ENCODE data around the gene CELF1.

Gene CELF1

GRCh38 chr11:47504910-47505309, 48.0 kb downstream of the CELF1 start:
- H3K27me3 Mint-ChIP-seq = no peaks in the 10 kb centered on the region
- H3K4me3 Mint-ChIP-seq = no peak overlapping the region
- ATAC-seq (replicated peaks) (no peak), DNase-seq (no peak)
- peaks cover 22 to 43% of the 10 kb centered on the region in 2 donors for H3K36me3 Mint-ChIP-seq
- H3K27ac Mint-ChIP-seq = peak overlapping the region; percentile 56
- H3K4me1 Mint-ChIP-seq = peaks cover 40 to 90% of the 10 kb centered on the region in 2 donors
- no peaks in the 10 kb centered on the region for H3K9me3 Mint-ChIP-seq

GRCh38 chr11:47503227-47503626, 49.7 kb downstream of the CELF1 start:
- H3K4me3 Mint-ChIP-seq = no peak overlapping the region
- ATAC-seq (replicated peaks) = no peak
- no peaks in the 10 kb centered on the region for H3K9me3 Mint-ChIP-seq
- H3K36me3 Mint-ChIP-seq = peaks cover 23 to 39% of the 10 kb centered on the region in 2 donors
- peaks cover 42 to 84% of the 10 kb centered on the region in 2 donors for H3K4me1 Mint-ChIP-seq
- H3K27me3 Mint-ChIP-seq = no peaks in the 10 kb centered on the region
- DNase-seq = no peak
- H3K27ac Mint-ChIP-seq = no peak overlapping the region

- H3K4me1 Mint-ChIP-seq = peaks cover 42 to 79% of the 10 kb centered on the region in 2 donors
- no peaks in the 10 kb centered on the region for H3K9me3 Mint-ChIP-seq
- DNase-seq (no peak), ATAC-seq (replicated peaks) (no peak)
- H3K27me3 Mint-ChIP-seq = no peaks in the 10 kb centered on the region
- H3K36me3 Mint-ChIP-seq = peaks cover 26 to 42% of the 10 kb centered on the region in 2 donors
- H3K27ac Mint-ChIP-seq = peak overlapping the region; percentile 11
- H3K4me3 Mint-ChIP-seq = no peak overlapping the region
These were observed 50.2 kb downstream of the CELF1 start for GRCh38 chr11:47502767-47503166.

- Mint-ChIP-seq H3K36me3 (peaks cover 21 to 38% of the 10 kb centered on the region in 2 donors), H3K27me3 (no peaks in the 10 kb centered on the region), H3K27ac (peak overlapping the region; percentile 68), H3K4me1 (peaks cover 31 to 63% of the 10 kb centered on the region in 2 donors), H3K4me3 (no peak overlapping the region), H3K9me3 (no peaks in the 10 kb centered on the region)
- DNase-seq = no peak
- no peak for ATAC-seq (replicated peaks)
These were observed 51.8 kb downstream of the CELF1 start for GRCh38 chr11:47501101-47501500.

- H3K4me1 Mint-ChIP-seq = peaks cover 30 to 56% of the 10 kb centered on the region in 2 donors
- peak overlapping the region; percentile 68 for H3K27ac Mint-ChIP-seq
- ATAC-seq (replicated peaks) = peak; percentile 57 to 65
- peaks cover 19 to 37% of the 10 kb centered on the region in 2 donors for H3K36me3 Mint-ChIP-seq
- no peak for DNase-seq
- H3K4me3 Mint-ChIP-seq = peak overlapping the region in 1 of 2 donors; percentile 43
- no peaks in the 10 kb centered on the region for H3K27me3 Mint-ChIP-seq
- H3K9me3 Mint-ChIP-seq = no peaks in the 10 kb centered on the region
These were observed 52.8 kb downstream of the CELF1 start for GRCh38 chr11:47500121-47500520.

- H3K4me1 Mint-ChIP-seq = peaks cover 28 to 51% of the 10 kb centered on the region in 2 donors
These were observed 53.3 kb downstream of the CELF1 start for GRCh38 chr11:47499614-47500013.

GRCh38 chr11:47499161-47499560, 53.8 kb downstream of the CELF1 start:
- H3K27me3 Mint-ChIP-seq = no peaks in the 10 kb centered on the region
- peak overlapping the region; percentile 29 to 64 for H3K4me3 Mint-ChIP-seq
- peaks cover 17 to 36% of the 10 kb centered on the region in 2 donors for H3K36me3 Mint-ChIP-seq
- no peaks in the 10 kb centered on the region for H3K9me3 Mint-ChIP-seq
- peak in 1 of 2 donors; percentile 33 for ATAC-seq (replicated peaks)
- peaks cover 28 to 47% of the 10 kb centered on the region in 2 donors for H3K4me1 Mint-ChIP-seq
- DNase-seq = no peak
- peak overlapping the region; percentile 91 for H3K27ac Mint-ChIP-seq

More at GRCh38 chr11:47499614-47500013, 53.3 kb downstream of the CELF1 start:
- Mint-ChIP-seq H3K4me3 (peak overlapping the region; percentile 29 to 64), H3K9me3 (no peaks in the 10 kb centered on the region), H3K27me3 (no peaks in the 10 kb centered on the region), H3K36me3 (peaks cover 17 to 33% of the 10 kb centered on the region in 2 donors), H3K27ac (peak overlapping the region; percentile 91)
- DNase-seq = no peak
- ATAC-seq (replicated peaks) = peak; percentile 82 to 83

- H3K27ac Mint-ChIP-seq = no peak overlapping the region
These were observed 54.3 kb downstream of the CELF1 start for GRCh38 chr11:47498584-47499152.

GRCh38 chr11:47498149-47498548, 54.8 kb downstream of the CELF1 start:
- Mint-ChIP-seq H3K27me3 (no peaks in the 10 kb centered on the region), H3K36me3 (peaks cover 13 to 37% of the 10 kb centered on the region in 2 donors), H3K27ac (no peak overlapping the region), H3K9me3 (no peaks in the 10 kb centered on the region), H3K4me1 (peaks cover 27 to 36% of the 10 kb centered on the region in 2 donors), H3K4me3 (peak overlapping the region in 1 of 2 donors; percentile 19)
- ATAC-seq (replicated peaks) (no peak), DNase-seq (no peak)

More at GRCh38 chr11:47498584-47499152, 54.3 kb downstream of the CELF1 start:
- no peaks in the 10 kb centered on the region for H3K27me3 Mint-ChIP-seq
- no peak for DNase-seq
- no peak for ATAC-seq (replicated peaks)
- H3K4me3 Mint-ChIP-seq = peak overlapping the region in 1 of 2 donors; percentile 64
- H3K4me1 Mint-ChIP-seq = peaks cover 28 to 42% of the 10 kb centered on the region in 2 donors
- peaks cover 13 to 36% of the 10 kb centered on the region in 2 donors for H3K36me3 Mint-ChIP-seq
- H3K9me3 Mint-ChIP-seq = no peaks in the 10 kb centered on the region

- ATAC-seq (replicated peaks) (no peak), DNase-seq (no peak)
- no peaks in the 10 kb centered on the region for H3K9me3 Mint-ChIP-seq
- H3K27me3 Mint-ChIP-seq = no peaks in the 10 kb centered on the region
- H3K27ac Mint-ChIP-seq = no peak overlapping the region
- peaks cover 9 to 32% of the 10 kb centered on the region in 2 donors for H3K36me3 Mint-ChIP-seq
- H3K4me1 Mint-ChIP-seq = peaks cover 23 to 24% of the 10 kb centered on the region in 2 donors
- no peak overlapping the region for H3K4me3 Mint-ChIP-seq
These were observed 56.1 kb downstream of the CELF1 start for GRCh38 chr11:47496808-47497207.

GRCh38 chr11:47495856-47496217, 57.1 kb downstream of the CELF1 start:
- H3K27me3 Mint-ChIP-seq = no peaks in the 10 kb centered on the region
- peaks cover 9 to 35% of the 10 kb centered on the region in 2 donors for H3K36me3 Mint-ChIP-seq
- no peak overlapping the region for H3K4me3 Mint-ChIP-seq
- no peak for ATAC-seq (replicated peaks)
- H3K27ac Mint-ChIP-seq = no peak overlapping the region
- no peak for DNase-seq
- H3K4me1 Mint-ChIP-seq = peaks cover 20 to 21% of the 10 kb centered on the region in 2 donors
- no peaks in the 10 kb centered on the region for H3K9me3 Mint-ChIP-seq

- H3K27ac Mint-ChIP-seq = no peak overlapping the region
- no peaks in the 10 kb centered on the region for H3K9me3 Mint-ChIP-seq
- peaks cover 14 to 16% of the 10 kb centered on the region in 2 donors for H3K4me1 Mint-ChIP-seq
- H3K4me3 Mint-ChIP-seq = no peak overlapping the region
- ATAC-seq (replicated peaks) (no peak), DNase-seq (no peak)
- H3K27me3 Mint-ChIP-seq = no peaks in the 10 kb centered on the region
- peaks cover 6 to 30% of the 10 kb centered on the region in 2 donors for H3K36me3 Mint-ChIP-seq
These were observed 57.7 kb downstream of the CELF1 start for GRCh38 chr11:47495011-47495855.

GRCh38 chr11:47489395-47489755, 63.6 kb downstream of the CELF1 start:
- Mint-ChIP-seq H3K27ac (no peak overlapping the region), H3K4me3 (no peak overlapping the region), H3K27me3 (no peaks in the 10 kb centered on the region), H3K36me3 (peaks cover 13 to 39% of the 10 kb centered on the region in 2 donors), H3K9me3 (no peaks in the 10 kb centered on the region), H3K4me1 (peaks cover 6 to 11% of the 10 kb centered on the region in 2 donors)
- DNase-seq (no peak), ATAC-seq (replicated peaks) (no peak)

GRCh38 chr11:47488674-47489394, 64.1 kb downstream of the CELF1 start:
- ATAC-seq (replicated peaks) (no peak), DNase-seq (no peak)
- H3K9me3 Mint-ChIP-seq = no peaks in the 10 kb centered on the region
- peaks cover 17 to 39% of the 10 kb centered on the region in 2 donors for H3K36me3 Mint-ChIP-seq
- no peak overlapping the region for H3K27ac Mint-ChIP-seq
- H3K4me1 Mint-ChIP-seq = peaks cover 6 to 11% of the 10 kb centered on the region in 2 donors
- H3K4me3 Mint-ChIP-seq = no peak overlapping the region
- H3K27me3 Mint-ChIP-seq = no peaks in the 10 kb centered on the region

Measured in stimulated activated naive B cell treated with anti-CD40 and anti-IgM and Interleukin-4, amounts not matched to agents 10 μg/mL and 1 μg/mL and 100 μg/mL, for 72 hours (primary cell).